Forelimb muscle (tissue), 1 donor: ENCODE results near the gene TIMMDC1. TPM values are rescaled to one million over a fixed set of nuclear protein-coding genes. Genes with fewer than 3 reads are reported as not detected.
A peak's percentile ranks its signal among the peaks of the same experiment; 100 is the strongest.

Experiments used
- DNase-seq: peaks from one replicate; pipeline ENCODE4 v3.0.0-alpha.2; 2013; ENCODE audit warnings: low read depth
- polyA plus RNA-seq: library from polyadenylated mRNA; unstranded; fragments of 120-200 nt; gene quantifications from one replicate; pipeline ENCODE4 v1.2.1, GENCODE V29; 2013; ENCODE audit not compliant: insufficient read length

The TIMMDC1 gene, protein sequence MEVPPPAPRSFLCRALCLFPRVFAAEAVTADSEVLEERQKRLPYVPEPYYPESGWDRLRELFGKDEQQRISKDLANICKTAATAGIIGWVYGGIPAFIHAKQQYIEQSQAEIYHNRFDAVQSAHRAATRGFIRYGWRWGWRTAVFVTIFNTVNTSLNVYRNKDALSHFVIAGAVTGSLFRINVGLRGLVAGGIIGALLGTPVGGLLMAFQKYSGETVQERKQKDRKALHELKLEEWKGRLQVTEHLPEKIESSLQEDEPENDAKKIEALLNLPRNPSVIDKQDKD
- polyA plus RNA-seq = 77.5 TPM

DNA sequence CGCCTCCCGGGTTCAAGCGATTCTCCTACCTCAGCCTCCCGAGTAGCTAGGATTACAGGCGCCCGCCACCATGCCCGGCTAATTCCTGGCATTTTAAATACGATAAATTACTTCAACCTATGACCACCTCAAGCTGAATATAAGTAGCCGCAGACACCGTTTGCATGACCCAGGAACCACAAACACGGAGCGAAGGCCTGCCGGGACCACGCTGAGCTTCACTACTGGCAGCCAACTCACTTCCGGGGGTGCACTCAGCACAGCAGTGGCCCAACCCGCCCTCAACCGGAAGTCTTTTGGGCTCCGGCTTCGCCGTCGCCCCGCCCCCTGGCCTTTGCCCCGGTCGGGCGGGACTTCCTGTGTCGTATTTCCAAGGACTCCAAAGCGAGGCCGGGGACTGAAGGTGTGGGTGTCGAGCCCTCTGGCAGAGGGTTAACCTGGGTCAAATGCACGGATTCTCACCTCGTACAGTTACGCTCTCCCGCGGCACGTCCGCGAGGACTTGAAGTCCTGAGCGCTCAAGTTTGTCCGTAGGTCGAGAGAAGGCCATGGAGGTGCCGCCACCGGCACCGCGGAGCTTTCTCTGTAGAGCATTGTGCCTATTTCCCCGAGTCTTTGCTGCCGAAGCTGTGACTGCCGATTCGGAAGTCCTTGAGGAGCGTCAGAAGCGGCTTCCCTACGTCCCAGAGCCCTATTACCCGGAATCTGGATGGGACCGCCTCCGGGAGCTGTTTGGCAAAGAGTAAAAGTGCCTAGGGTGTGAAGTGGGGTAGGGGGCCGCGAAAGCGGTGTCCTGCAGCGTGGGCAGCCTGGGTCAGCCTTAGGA lies at the start of gene TIMMDC1:
TSS of gene TIMMDC1 (plus strand) at position 362 of the 826 bp plus-strand sequence. CDS start at position 549, 187 bp downstream.
- peak; percentile 91 for DNase-seq

DNA sequence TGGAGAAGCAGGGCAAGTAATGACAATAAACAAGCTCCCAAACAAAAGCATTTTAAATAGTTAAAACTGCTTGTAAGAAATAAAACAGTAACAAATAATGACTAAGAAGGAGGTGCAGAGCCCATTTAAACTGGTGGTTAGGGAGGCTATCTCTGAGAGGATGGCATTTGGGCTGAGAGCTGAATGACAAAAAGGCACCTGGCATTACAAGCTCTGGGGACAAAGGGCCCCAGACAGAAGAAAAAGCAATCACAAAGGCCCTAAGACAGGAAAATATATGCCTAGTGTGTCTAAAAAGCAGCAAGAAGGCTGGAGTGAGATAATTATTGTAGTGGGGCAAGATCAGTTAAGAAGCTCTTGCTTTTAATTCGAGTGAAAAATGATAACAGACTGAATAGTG lies 44.5 kb upstream of the TIMMDC1 start:
- no peak for DNase-seq

DNA sequence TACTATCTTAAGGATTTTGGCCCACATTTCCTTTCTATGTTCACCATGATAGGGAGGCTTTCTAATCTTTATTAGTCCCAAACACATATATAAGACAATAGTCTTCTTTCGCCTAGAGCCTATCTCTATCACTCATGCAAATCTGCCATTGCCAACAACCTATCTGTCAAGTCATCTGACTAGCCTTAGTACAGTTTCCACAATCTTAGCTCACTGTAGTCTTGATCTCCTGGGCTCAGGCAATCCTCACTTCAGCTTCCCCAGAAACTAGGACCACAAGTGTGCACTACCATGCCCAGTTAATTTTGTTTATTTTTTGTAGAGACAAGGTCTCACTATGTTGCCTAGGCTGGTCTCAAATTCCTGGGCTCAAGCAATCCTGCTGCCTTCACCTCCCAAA lies 41.9 kb upstream of the TIMMDC1 start:
- DNase-seq = no peak

DNA sequence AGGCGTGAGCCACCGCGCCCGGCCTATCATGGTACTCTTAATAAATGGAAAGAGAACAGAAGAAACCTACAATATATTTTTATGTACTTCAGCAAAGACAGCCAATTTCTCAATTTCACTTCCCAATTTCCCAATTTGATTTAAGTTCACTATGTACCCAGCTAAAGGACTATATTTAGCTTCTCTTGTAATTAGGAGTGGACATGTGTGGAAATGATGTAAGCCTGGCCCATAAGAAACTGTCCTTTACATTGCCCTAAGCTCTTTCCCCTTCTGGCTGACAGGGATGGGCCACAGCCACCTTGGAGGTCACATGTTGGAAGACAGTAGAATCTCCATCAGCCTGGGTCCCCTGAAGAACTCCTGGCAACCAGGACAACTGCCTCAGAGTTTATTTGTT lies 41.1 kb upstream of the TIMMDC1 start:
- DNase-seq = no peak

DNA sequence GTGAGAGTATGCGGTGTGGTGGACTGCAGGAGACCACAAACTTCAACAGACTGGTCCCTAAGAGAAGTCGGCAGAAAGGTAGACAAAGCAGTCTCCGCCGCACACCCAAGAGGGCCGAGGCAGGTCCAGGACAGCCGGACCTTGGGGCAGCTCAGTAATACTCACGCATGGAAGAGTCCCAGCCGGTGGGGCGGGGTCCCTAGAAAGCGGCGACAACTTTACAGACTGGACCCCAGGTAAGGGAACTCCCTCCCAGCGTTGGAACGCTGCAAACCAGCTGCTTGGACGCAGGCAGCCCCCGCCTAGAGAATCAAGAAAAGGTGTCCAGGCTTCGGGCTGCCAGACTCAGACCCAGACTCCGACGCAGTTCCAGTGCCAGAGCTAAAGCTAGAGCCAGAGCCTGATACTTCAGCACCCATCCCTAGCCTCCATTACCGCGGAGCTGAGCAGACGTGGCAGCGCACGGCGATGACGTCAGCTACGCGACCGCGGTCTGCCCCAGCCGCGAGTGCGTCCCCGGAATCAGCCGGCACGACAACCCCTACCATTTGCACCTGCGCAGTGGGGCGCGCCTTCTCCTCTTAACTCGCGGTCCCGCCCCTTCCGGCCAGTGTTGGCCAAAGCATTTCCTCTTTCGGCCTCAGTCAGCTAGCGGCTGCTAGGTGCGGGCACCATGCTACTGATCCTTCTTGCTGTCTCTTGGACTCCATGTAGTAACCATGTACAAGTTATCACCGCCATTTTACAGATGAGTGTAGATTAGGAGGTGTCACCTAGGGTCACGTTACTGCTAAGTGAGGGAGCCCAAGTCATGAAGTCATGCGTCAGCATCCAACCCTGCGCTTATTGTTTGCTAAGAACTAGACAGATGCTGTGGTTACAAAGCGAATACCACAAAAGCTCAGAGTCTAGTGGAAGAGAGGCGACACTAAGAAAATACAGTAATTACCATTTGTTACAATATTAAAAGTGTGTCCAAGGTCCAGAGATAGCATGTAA lies 34.9 kb upstream of the TIMMDC1 start, which contains the start of gene TMEM39A:
TSS of gene TMEM39A (minus strand) at position 445 of the 999 bp plus-strand sequence. CDS start 1,541 bp downstream, outside the sequence.
- DNase-seq = peak; percentile 96

DNA sequence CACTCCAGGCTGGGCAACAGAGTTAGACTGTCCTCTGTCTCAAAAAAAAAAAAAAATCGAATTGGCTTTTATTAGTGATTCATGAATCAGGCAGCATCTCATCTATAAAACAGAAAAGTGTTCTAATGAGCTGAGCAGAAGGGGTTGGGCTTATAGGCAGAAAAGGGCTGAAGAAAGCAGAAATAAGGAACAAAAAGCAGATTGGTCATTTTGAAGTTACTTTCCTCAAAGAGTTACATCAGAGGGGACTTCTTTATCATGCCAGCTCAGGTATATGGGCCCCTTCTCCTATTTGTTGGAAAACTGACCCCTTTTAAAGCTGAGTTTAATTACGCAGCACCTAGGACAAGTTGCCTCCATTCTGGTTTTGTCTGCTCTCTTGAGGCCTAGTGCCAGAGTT lies 30.3 kb upstream of the TIMMDC1 start:
- no peak for DNase-seq

DNA sequence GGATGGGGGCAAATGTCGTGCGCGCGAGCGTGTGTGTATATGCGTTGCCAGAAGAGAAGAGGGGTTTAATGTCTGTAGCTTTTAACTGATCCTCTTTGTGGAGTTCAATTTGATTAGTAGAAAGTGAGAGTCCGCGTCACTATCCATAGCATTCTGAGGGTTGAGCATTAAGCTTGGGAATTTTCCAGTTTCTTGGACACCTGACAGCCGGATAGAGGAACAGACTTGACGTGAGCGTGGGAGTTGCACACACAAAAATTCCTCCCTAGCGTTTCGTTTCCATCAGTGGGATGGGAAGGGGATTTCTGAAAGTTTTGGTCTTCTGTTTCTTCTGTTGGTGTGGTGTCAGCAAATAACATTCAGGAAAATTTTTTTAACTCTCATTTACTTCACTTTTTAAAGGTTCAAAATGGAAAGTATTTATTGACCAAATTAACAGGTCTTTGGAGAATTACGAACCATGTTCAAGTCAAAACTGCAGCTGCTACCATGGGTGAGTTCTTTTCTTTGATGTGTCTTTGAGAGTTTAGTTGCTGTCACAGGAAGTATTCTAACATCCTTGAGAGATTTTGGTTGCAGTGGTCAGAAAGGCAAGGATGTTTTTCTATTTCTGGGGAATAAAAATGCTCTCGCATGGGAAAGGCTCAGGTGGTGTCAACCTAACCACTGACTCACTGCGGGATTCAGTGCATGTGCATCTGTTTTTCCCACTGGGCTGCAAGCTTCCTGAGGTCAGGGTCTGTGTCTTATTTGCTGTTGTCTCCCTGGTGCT lies 28.7 kb upstream of the TIMMDC1 start:
- DNase-seq = no peak

DNA sequence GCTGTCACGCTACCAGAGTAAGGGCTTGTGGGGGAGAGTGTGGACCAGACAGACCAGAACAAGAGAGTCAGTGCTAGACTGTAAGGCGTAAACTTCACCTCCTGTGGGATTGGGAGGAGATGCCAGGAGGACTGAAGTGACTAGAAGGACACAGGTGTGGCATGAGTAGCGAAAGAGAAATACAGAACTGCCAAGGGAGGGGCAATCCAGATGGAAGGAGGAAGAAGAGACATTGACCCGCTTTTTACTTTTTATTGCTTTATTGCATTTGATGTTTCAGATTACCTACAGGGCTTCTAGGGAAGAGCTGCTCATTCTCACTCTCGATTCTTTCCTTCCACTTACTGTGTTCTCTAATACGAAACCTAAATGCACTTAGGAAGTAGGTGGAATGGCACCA lies 27.5 kb upstream of the TIMMDC1 start:
- no peak for DNase-seq

DNA sequence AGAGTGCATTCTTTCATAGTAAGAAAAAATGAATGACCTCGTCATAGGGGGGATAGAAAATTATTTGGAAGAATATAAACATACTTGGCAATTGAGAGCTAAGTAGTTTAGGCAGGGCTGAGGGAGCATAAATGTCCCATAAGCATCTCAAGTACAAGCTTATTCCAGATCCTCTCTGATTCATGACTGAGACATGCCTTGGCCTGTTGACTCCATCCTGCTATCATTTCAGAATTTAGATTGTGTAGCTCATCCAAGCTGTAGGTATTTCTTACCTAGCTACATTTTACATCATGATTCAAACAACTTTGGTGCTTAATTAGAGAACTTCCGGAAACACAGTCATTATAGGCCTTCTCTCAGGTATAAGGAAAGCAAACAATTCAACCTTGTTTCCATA lies 17.3 kb upstream of the TIMMDC1 start:
- no peak for DNase-seq

DNA sequence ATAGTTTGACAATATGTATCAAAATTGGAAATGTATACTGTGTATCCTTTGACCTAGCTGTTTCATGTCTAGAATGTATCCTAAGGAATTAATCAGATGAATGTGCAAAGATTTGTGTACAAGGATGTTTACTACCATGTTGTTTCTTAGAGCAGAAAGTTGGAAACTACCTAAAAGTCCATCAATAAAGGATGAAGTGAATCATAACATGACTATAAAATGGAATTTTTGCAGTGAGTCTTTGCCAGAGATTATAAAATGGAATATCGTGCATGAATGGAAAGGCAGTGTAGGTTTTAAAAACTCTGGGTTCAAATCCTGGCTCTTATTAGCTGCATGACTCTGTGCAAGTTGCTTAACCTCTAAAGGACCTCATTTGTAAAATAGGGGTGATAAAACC lies 15.2 kb upstream of the TIMMDC1 start:
- no peak for DNase-seq

DNA sequence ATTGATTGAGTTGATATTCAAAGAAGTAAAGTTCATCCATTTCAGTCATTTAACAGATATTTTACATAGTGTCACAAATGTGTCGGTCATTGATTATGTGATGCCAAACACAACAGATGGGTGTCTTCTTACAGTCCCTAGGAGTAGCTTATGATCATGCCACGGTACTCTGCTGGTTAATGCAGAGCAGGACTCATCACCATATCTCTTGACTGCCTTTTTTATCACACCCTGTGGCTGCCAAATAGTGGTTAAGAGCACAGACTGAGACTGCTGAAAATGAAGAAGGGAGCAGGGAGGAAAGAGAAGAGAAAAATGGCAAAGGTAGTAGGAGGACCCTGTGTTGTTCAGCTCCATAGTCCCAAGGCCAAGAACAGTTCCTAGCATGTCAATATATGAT lies 12.8 kb upstream of the TIMMDC1 start:
- DNase-seq = no peak

DNA sequence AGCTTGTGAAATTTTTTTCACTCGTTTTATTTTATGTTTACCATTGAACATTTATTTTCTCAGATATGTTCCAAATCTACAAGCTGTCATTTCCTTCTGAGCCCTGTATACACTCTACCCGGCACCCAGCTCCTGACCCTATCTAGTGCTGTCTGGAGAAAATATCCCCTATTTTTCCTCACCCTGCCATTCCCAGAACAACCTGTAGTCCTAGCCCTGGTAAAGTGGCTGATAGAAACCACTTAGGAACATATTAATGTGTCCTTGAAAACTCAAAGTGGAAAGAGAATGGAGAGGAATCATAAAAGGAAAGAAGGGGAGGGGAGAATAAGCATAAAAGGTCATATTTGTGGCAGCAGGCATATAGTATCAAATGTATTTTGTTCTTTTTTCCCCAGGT lies 8.2 kb upstream of the TIMMDC1 start:
- no peak for DNase-seq

DNA sequence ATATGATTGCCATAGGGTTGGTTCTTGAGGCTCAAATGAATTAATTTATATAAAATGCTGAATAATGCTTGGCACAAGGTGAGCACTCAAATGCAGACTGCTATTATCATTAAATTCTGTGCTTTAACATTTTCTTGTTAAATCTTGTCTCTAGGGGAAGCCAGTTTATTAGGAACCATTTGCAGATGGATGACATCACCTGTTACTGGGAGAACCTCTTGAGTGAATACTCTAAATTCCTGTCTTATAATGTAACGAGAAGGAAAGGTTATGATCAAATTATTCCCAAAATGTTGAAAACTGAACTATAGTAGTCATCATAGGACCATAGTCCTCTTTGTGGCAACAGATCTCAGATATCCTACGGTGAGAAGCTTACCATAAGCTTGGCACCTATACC lies 6.2 kb upstream of the TIMMDC1 start:
- no peak for DNase-seq

DNA sequence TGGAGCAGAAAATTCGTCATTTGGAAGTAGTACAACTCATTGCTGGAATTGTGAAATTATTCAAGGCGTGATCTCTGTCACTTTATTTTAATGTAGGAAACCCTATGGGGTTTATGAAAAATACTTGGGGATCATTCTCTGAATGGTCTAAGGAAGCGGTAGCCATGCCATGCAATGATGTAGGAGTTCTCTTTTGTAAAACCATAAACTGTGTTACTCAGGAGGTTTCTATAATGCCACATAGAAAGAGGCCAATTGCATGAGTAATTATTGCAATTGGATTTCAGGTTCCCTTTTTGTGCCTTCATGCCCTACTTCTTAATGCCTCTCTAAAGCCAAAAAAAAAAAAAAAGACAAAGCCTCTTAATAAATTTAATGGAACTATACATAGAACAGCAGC lies 5.5 kb upstream of the TIMMDC1 start:
- no peak for DNase-seq

DNA sequence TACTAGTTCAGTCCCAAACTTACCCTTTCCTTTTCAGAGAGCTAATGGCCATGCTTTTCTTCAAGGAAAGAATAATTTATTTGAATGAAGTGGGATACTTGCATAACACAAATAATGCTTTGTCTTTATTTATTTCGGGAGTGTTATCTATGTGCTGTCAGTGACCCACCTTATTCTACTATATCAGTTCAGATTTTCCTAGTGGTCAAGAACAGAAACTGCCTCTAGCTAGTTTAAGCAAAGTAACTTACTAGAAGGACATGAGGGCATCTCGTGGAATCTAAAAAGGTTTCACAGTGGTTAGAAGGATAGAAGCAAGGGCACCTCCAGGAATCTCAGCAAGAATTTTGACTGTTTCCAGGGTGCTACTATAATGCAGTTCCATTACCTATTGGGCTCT lies 3.8 kb upstream of the TIMMDC1 start:
- no peak for DNase-seq

DNA sequence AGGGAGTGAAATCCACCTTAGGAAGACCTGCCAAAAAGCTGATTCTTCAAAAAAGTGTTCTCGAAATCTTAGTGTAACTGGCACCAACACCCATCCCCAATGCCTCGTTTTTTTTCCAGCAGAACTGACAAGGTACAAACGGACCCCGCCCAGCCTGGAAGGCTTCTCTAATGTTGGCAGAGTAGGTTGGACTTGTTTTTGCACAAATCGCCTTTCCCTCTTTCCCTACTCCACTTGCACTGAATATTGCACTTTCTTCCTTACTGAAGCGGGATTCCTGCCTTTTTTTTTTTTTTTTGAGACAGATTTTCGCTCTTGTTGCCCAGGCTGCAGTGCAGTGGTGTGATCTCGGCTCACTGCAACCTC lies 544 bp upstream of the TIMMDC1 start:
- no peak for DNase-seq

DNA sequence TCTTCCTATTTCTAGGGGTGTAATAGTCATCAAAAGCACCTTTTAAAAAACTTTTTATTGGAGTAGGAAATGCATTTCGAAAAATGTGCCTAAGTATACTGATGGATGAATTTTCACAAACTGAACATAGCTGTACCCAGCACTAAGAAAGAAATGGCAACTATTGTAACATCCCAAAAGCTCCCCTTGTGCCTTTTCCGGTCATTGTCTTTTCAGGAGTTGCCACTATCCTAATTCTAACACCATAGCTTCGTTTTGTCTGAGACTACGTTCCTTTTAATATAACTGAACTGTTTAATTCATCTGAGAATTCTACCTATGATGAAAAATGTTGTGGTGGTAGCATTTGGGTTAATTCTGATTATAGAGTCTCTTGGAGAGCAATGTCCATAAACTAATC lies 1.9 kb downstream of the TIMMDC1 start:
- DNase-seq = no peak

DNA sequence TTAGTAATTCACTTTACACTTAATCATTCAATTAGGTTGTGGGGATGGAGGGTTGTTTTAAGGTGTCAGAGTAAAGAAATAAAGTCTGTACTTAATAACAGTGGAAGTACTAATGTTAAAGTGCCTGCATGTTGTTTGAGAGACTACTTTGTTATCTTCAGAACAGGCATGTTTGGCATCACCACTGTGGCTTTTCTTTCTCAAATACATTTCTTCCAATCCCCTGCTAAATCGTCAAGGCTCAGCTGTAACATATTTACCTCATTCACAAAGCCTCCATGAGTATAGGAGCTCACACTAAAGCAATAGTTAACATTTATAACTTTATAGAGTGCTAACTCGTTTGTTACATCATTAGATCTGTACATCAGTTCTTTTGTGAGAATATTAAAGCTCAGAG lies 2.6 kb downstream of the TIMMDC1 start:
- DNase-seq = no peak

DNA sequence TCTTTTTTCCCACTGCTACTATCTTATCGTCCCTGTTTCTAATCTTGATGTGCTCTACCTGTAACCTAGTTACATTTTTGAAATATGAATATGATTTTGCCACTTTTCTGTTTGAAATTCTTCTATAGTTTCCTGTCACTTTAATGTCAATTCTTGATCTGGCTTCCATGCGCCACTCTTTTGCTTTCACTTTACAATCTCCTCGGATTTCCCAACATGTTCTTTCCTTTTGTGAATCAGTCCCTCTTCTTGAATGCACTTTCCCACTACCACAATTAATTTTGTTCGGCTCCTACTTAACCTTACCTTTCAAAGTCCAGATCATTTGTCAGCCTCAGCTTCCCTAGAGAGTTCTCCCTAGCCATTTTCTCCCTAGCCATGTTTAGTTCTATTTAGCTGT lies 8.3 kb downstream of the TIMMDC1 start:
- no peak for DNase-seq

DNA sequence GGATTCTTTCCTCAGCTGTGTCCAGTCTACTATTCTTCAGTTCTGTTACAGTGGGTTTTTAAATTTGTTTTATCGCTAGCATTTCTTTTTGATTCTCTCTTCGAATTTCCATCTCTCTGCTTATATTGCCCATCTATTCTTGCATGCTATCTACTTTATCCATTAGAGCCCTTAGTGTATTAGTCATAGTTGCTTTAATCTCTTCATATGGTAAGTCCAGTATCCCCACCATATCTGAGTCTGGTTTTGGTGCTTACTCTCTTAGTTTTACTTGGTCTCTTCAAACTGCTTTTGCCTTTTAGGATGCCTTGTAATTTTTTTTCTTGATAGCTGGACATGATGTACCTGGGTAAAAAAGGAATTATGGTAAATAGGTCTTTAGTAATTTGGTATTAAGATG lies 9.1 kb downstream of the TIMMDC1 start:
- no peak for DNase-seq

DNA sequence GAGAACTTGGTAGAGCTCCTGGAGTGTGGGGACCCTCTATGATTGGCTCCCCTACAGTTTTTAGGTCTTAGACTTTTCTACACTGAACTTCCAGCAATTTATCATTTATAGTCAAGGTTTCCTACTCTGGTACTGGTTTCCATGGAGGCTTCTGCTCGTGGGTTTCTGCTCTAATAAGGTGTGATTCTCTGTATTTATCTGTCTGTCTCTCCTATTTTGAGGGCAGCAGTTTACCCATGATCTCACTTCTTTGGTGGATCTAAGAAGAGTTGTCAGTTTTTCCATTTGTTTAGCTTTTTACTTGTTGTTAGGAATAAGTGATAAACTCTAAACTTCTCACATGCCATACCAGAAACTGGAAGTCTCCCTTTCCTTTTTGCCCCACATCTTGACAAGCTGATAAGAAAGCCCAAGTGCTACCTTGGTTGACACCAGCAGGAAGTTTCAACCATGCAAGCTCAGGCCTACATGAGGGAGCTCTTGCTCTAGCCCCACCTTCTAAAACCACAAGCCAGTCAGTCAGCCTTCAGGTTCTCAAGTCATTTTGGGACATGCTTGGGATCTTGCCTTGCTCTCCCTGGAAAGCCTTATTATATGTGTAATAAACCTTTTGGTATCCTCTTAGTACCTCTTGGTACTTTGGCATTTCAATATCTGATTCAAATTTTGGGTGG lies 10.0 kb downstream of the TIMMDC1 start:
- DNase-seq = no peak
